Testis (tissue), 2 donors: ENCODE data around the gene RAET1E.

Experiments
- CTCF ChIP-seq, 3 experiments: fragments of 450-650 bp in 2 of 3; fragments of 200-600 bp in 1 of 3; sonication (generic) in 1 of 3; IDR thresholded peaks; one replicate each; pipeline ENCODE4 v1.5.1; 2016 to 2019; ENCODE audit warnings: antibody characterized with exemption in 3 of 3, mild to moderate bottlenecking in 2 of 3, moderate library complexity in 1 of 3
- POLR2A ChIP-seq: fragments of 450-650 bp; IDR thresholded peaks from one replicate; pipeline ENCODE4 v1.6.1; 2017; ENCODE audit warnings: antibody characterized with exemption, mild to moderate bottlenecking, moderate library complexity

- TF ChIP-seq CTCF (IDR thresholded peaks at IDR 0.05) (no peak), POLR2A (no peak)
Observed at GRCh38 chr6:149936743-149937142, 38.8 kb upstream of the RAET1E start.
